Duodenal mucosa (tissue), 2 donors: ENCODE results near the gene EMD.
A peak's percentile ranks its signal among the peaks of the same experiment; 100 is the strongest.

ENCODE experiments used
- H3K27ac ChIP-seq: one replicate; pipeline ENCODE4 v1.7.0; 2013; ENCODE audit warnings: low read depth, low read length
- H3K27me3 ChIP-seq, 2 donors: one replicate each; pipeline ENCODE4 v1.7.0; 2013; ENCODE audit warnings: low read length in 2 of 2, control low read depth in 1 of 2; ENCODE audit not compliant: insufficient read depth in 2 of 2, control insufficient read depth in 1 of 2
- H3K36me3 ChIP-seq, 2 donors: one replicate each; pipeline ENCODE4 v1.7.0; 2013; ENCODE audit warnings: low read length in 2 of 2, control low read depth in 1 of 2; ENCODE audit not compliant: insufficient read depth in 2 of 2, control insufficient read depth in 1 of 2
- H3K4me1 ChIP-seq, 2 donors: one replicate each; pipeline ENCODE4 v1.7.0; 2013; ENCODE audit warnings: low read length in 2 of 2, control low read depth in 1 of 2; ENCODE audit not compliant: insufficient read depth in 2 of 2, control insufficient read depth in 1 of 2
- H3K4me3 ChIP-seq, 2 donors: one replicate each; pipeline ENCODE4 v1.7.0; 2013; ENCODE audit warnings: low read length in 2 of 2, low read depth in 1 of 2
- H3K9ac ChIP-seq, 2 donors: one replicate each; pipeline ENCODE4 v1.7.0; 2013; ENCODE audit warnings: low read length in 2 of 2, low read depth in 1 of 2
- H3K9me3 ChIP-seq, 2 donors: one replicate each; pipeline ENCODE4 v1.7.0; 2013; ENCODE audit warnings: low read length in 2 of 2, control low read depth in 1 of 2; ENCODE audit not compliant: control insufficient read depth in 1 of 2

EMD gene

DNA sequence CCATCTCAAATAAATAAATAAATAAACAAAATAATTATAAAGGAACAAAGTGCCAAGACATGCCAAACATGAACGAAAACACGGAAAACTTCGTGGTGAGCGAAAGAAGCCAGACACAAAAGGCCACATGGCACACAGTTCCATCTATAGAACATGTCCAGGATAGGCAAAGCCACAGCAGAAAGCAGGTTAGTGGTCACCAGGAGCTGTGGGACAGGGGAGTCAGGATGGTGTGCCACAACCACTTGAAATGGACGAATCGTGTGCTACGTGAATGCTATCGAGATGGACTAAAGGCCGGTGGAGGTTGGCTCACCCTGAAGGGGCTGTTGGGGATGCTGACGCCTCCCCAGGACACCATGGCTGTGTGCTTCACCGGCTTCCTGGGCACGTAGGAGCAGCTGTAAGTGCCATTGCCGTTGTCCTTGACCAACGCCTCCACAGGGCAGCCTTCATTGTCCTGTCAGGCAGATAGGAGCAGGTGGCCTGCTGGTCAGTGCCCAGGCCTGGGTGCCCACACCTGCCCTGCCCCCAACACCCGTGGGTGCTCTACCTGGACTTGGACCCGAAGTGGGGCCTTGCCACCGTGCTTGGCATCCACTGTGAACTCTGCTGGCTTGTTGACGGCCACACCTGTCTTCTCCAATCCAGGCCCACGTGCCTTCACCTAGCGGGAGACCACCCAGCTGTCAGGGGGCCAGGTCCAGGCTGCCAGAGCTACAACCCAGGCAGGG, 15.2 kb upstream of the EMD start:
- H3K9me3 ChIP-seq = no peaks in the 10 kb centered on the region
- peaks cover 8 to 42% of the 10 kb centered on the region in 2 donors for H3K36me3 ChIP-seq
- no peaks in the 10 kb centered on the region for H3K27me3 ChIP-seq
- no peak overlapping the region for H3K4me3 ChIP-seq
- peaks cover 0 to 7% of the 10 kb centered on the region in 2 donors for H3K4me1 ChIP-seq
- H3K9ac ChIP-seq = no peak overlapping the region
- no peak overlapping the region for H3K27ac ChIP-seq

- H3K4me3 ChIP-seq = no peak overlapping the region
- H3K4me1 ChIP-seq = peaks cover 0 to 9% of the 10 kb centered on the region in 2 donors
- H3K9ac ChIP-seq = no peak overlapping the region
- no peaks in the 10 kb centered on the region for H3K9me3 ChIP-seq
- H3K36me3 ChIP-seq = peaks cover 6 to 37% of the 10 kb centered on the region in 2 donors
- no peak overlapping the region for H3K27ac ChIP-seq
- H3K27me3 ChIP-seq = no peaks in the 10 kb centered on the region
These were observed 14.0 kb upstream of the EMD start for GRCh38 chrX:154365052-154365600.

GRCh38 chrX:154365997-154366665, 13.0 kb upstream of the EMD start:
- H3K4me3 ChIP-seq = no peak overlapping the region
- no peak overlapping the region for H3K9ac ChIP-seq
- H3K36me3 ChIP-seq = peaks cover 6 to 36% of the 10 kb centered on the region in 2 donors
- H3K27ac ChIP-seq = no peak overlapping the region
- no peaks in the 10 kb centered on the region for H3K27me3 ChIP-seq
- H3K4me1 ChIP-seq = peaks cover 0 to 12% of the 10 kb centered on the region in 2 donors
- H3K9me3 ChIP-seq = no peaks in the 10 kb centered on the region

DNA sequence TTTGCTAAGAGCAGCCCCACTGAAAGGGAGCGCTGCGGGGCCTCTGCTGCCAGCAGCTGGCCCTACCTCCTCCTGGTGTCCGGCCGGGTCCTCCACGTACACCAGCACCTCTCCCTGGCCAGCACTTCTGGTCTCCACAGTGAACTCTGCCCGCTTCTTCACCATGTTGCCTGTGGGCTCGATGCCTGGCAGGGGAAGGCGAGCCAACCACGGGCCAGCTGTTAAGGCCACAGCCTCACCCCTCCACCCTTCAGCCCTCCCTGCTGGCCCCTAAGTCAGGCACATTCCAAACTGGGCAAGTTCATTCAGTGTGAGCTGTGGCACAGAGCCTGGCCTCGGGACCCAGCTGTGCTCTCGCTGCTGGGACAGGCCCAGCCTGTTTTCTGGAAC, 12.4 kb upstream of the EMD start:
- Histone ChIP-seq H3K9me3 (no peaks in the 10 kb centered on the region), H3K9ac (no peak overlapping the region), H3K4me1 (peaks cover 0 to 12% of the 10 kb centered on the region in 2 donors), H3K36me3 (peaks cover 1 to 30% of the 10 kb centered on the region in 2 donors), H3K27ac (no peak overlapping the region), H3K4me3 (no peak overlapping the region), H3K27me3 (no peaks in the 10 kb centered on the region)

DNA sequence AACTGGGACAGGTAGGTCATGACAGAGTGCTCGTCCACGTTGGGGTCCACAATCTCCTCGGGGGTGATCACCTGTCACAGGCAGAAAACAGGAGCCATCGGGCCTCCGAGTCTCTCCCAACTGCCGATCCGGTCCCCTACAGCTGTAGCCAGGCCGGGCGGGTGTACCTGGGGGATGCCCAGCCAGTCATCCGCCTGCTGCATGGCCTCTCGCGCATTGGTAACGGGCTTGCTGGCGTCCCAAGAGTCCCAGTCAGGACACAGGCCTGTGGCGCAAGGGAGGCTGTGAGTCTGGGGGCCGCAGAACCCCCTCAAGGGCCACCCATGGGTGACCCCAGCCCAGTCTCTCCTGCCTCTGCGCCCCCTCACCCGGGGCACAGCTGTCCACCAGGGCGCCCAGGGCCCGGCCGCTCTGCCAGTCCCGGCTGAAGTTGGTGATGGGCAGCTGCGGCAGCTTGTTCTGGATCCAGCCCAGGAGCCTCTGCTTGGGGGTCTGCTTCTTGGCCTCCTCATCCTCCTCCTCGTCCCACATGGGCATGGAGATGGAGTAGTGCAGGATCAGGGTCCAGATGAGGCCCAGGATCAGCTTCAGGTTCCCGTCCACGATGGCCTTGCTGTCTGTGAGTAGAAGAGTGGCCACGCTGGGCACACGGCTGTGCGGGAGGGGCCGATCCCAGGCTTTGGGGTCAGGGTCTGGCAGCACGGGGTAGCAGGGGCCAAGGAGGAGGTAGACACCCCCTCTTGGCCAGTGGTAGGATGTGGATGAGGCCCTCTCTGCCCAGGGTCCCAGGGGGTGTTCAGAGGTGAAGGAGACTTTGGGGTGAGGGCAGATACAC, 11.4 kb upstream of the EMD start:
- Histone ChIP-seq H3K4me3 (no peak overlapping the region), H3K27ac (peak overlapping the region; percentile 70), H3K4me1 (peaks cover 0 to 12% of the 10 kb centered on the region in 2 donors), H3K9me3 (no peaks in the 10 kb centered on the region), H3K27me3 (no peaks in the 10 kb centered on the region), H3K36me3 (peaks cover 0 to 21% of the 10 kb centered on the region in 2 donors), H3K9ac (no peak overlapping the region)

GRCh38 chrX:154368630-154369448, 10.3 kb upstream of the EMD start:
- H3K27me3 ChIP-seq = no peaks in the 10 kb centered on the region
- H3K27ac ChIP-seq = peak overlapping the region; percentile 70
- H3K36me3 ChIP-seq = peaks cover 0 to 14% of the 10 kb centered on the region in 2 donors

GRCh38 chrX:154369449-154370299, 9.4 kb upstream of the EMD start:
- Histone ChIP-seq H3K9me3 (no peaks in the 10 kb centered on the region), H3K27me3 (no peaks in the 10 kb centered on the region), H3K4me3 (peak overlapping the region; percentile 61 to 73), H3K9ac (peak overlapping the region; percentile 56 to 60), H3K27ac (peak overlapping the region; percentile 70), H3K36me3 (peaks cover 0 to 10% of the 10 kb centered on the region in 2 donors), H3K4me1 (peaks cover 7 to 22% of the 10 kb centered on the region in 2 donors)

More at GRCh38 chrX:154368630-154369448, 10.3 kb upstream of the EMD start:
- peak overlapping the region; percentile 38 to 56 for H3K9ac ChIP-seq
- H3K4me1 ChIP-seq = peaks cover 3 to 18% of the 10 kb centered on the region in 2 donors
- no peaks in the 10 kb centered on the region for H3K9me3 ChIP-seq
- H3K4me3 ChIP-seq = peak overlapping the region; percentile 50 to 52

DNA sequence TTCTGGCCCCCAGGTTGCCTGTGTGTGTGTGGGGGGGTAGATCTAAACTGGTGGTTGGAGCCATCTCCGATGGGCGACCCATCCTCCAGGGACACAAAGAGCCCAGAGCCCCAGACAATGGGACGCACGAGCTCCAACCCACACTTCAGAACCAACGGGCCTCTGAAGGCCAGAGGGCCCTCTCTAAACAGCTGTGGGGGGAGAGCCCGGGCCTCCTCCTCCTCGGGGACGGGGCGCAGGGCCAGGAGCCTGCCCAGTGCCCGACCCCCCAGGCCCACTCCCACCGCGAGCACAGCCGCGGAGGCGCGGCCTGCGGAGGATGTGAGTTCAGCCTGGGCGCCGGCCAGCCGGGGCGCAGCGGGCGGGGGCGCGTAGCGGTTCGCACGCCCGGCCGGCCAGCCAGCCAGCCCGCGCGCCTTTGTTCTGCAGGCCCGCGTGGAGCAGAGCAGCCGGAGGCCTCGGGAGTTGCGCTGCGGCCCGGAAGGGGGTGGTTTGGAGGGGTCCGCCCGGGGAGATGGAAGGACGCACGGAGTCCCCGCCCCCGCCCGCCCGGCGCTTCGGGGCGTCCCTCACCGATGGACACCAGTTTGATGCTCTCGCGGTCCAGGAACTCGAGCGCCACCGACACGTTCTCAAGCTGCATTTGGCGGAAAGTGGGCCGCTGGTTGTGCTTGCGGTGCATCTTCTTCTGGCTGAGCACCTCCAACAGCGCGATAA, 8.6 kb upstream of the EMD start:
- Histone ChIP-seq H3K4me1 (peaks cover 7 to 22% of the 10 kb centered on the region in 2 donors), H3K4me3 (peak overlapping the region; percentile 73 to 81), H3K9ac (peak overlapping the region; percentile 54 to 60), H3K27ac (peak overlapping the region; percentile 60), H3K27me3 (no peaks in the 10 kb centered on the region), H3K36me3 (peaks cover 0 to 10% of the 10 kb centered on the region in 2 donors), H3K9me3 (no peaks in the 10 kb centered on the region)
